Vagina (tissue), 2 donors: ENCODE measurements around the gene PCNX4. TPM values are rescaled to one million over a fixed set of nuclear protein-coding genes. Genes with fewer than 3 reads are reported as not detected.
"Not testable (repeated sequence)": the region's sequence is repeated elsewhere in the genome, so short reads cannot be mapped to it uniquely, and the experiment has no call there.

Experiments used
- DNase-seq, 2 donors: peaks; one replicate each; pipeline ENCODE4 v3.0.0-alpha.2; 2017; ENCODE audit errors: extremely low spot score in 2 of 2
- H3K27ac ChIP-seq: fragments of 200-600 bp; sonication (generic); one replicate; pipeline ENCODE4 v1.5.1; 2019
- H3K27me3 ChIP-seq: fragments of 200-600 bp; sonication (generic); one replicate; pipeline ENCODE4 v1.5.1; 2019
- H3K36me3 ChIP-seq, 2 donors: fragments of 200-600 bp; sonication (generic); one replicate each; pipeline ENCODE4 v1.5.1; 2017 to 2019
- H3K4me1 ChIP-seq: fragments of 200-600 bp; sonication (generic); one replicate; pipeline ENCODE4 v1.5.1; 2019
- H3K4me3 ChIP-seq, 2 donors: fragments of 200-600 bp; sonication (generic); 1 replicate in 1 of 2; 2 replicates in 1 of 2; pipeline ENCODE4 v1.5.1; 2016 to 2019
- H3K9me3 ChIP-seq: fragments of 200-600 bp; sonication (generic); one replicate; pipeline ENCODE4 v1.5.1; 2019
- CTCF ChIP-seq, 3 experiments: fragments of 450-650 bp in 2 of 3; fragments of 200-600 bp in 1 of 3; sonication (generic) in 1 of 3; IDR thresholded peaks; one replicate each; pipeline ENCODE4 v1.5.1; 2017 to 2019; ENCODE audit warnings: antibody characterized with exemption in 3 of 3, mild to moderate bottlenecking in 2 of 3, moderate library complexity in 2 of 3
- POLR2A ChIP-seq, 2 donors: fragments of 450-650 bp; IDR thresholded peaks; one replicate each; pipeline ENCODE4 v1.6.1; 2017; ENCODE audit warnings: antibody characterized with exemption in 2 of 2, mild to moderate bottlenecking in 2 of 2, moderate library complexity in 2 of 2
- POLR2AphosphoS5 ChIP-seq, 2 donors: sonication (generic); formaldehyde crosslinking; IDR thresholded peaks; one replicate each; pipeline ENCODE4 v1.9.0; 2017; ENCODE audit warnings: antibody characterized with exemption in 2 of 2, mild to moderate bottlenecking in 2 of 2, low read depth in 1 of 2; ENCODE audit not compliant: insufficient read depth in 1 of 2
- intact Hi-C: fragments of 100-400 bp; cut with DNase I; formaldehyde crosslinking; loops from one replicate; pipeline ENCODE4 v1.15.1; 2023
- total RNA-seq: library from RNA; depleted of rRNA; stranded (reverse); fragments of >200 nt; gene quantifications from one replicate; pipeline ENCODE4 v1.2.3, GENCODE V29; 2016

PCNX4 gene
- total RNA-seq, 1 donor from 2014 or later: 51.6 TPM

GRCh38 chr14:60093606-60094005 lies 1.9 kb downstream of the PCNX4 start:
- TF ChIP-seq CTCF (IDR thresholded peaks at IDR 0.05): no peak
- no peak for TF ChIP-seq POLR2A (IDR thresholded peaks at IDR 0.05)
- TF ChIP-seq POLR2AphosphoS5 (IDR thresholded peaks at IDR 0.05; ENCODE audit: insufficient read depth in 1 of 2, low read depth in 1 of 2): no peak
- Histone ChIP-seq H3K27ac (peak overlapping the region; percentile 84), H3K27me3 (no peaks in the 10 kb centered on the region), H3K9me3 (no peaks in the 10 kb centered on the region), H3K4me3 (peak overlapping the region; percentile 56 to 84), H3K4me1 (peaks cover 42% of the 10 kb centered on the region), H3K36me3 (no peaks in the 10 kb centered on the region)
- intact Hi-C loops: loop anchor here (2.0 kb wide), 1 partner anchor 71 kb away; the partner anchor contains the start of gene DHRS7
- DNase-seq: no peak

GRCh38 chr14:60094306-60094897 lies 2.7 kb downstream of the PCNX4 start:
- peak overlapping the region in 1 of 2 donors; percentile 11 for H3K4me3 ChIP-seq
- peaks cover 42% of the 10 kb centered on the region for H3K4me1 ChIP-seq
- H3K9me3 ChIP-seq: no peaks in the 10 kb centered on the region
- intact Hi-C loops: no loop called here
- TF ChIP-seq POLR2AphosphoS5 (IDR thresholded peaks at IDR 0.05; ENCODE audit: insufficient read depth in 1 of 2, low read depth in 1 of 2): no peak
- TF ChIP-seq POLR2A (IDR thresholded peaks at IDR 0.05): no peak
- TF ChIP-seq CTCF (IDR thresholded peaks at IDR 0.05): no peak
- no peak overlapping the region for H3K27ac ChIP-seq
- DNase-seq: no peak
- no peaks in the 10 kb centered on the region for H3K27me3 ChIP-seq
- no peaks in the 10 kb centered on the region for H3K36me3 ChIP-seq

- no peaks in the 10 kb centered on the region for H3K36me3 ChIP-seq
- intact Hi-C loops: no loop called here
- TF ChIP-seq POLR2A (IDR thresholded peaks at IDR 0.05): no peak
- TF ChIP-seq CTCF (IDR thresholded peaks at IDR 0.05): no peak
- no peak for TF ChIP-seq POLR2AphosphoS5 (IDR thresholded peaks at IDR 0.05; ENCODE audit: insufficient read depth in 1 of 2, low read depth in 1 of 2)
- DNase-seq: no peak
- no peak overlapping the region for H3K27ac ChIP-seq
- H3K4me1 ChIP-seq: peaks cover 42% of the 10 kb centered on the region
- no peaks in the 10 kb centered on the region for H3K9me3 ChIP-seq
- no peaks in the 10 kb centered on the region for H3K27me3 ChIP-seq
- H3K4me3 ChIP-seq: no peak overlapping the region
Observed at GRCh38 chr14:60095231-60095630, 3.5 kb downstream of the PCNX4 start.

- TF ChIP-seq POLR2AphosphoS5 (IDR thresholded peaks at IDR 0.05; ENCODE audit: insufficient read depth in 1 of 2, low read depth in 1 of 2): no peak
- TF ChIP-seq CTCF (IDR thresholded peaks at IDR 0.05): no peak
- no peak for TF ChIP-seq POLR2A (IDR thresholded peaks at IDR 0.05)
- no peaks in the 10 kb centered on the region for H3K9me3 ChIP-seq
- intact Hi-C loops: no loop called here
- H3K27ac ChIP-seq: no peak overlapping the region
- H3K4me3 ChIP-seq: no peak overlapping the region
- no peak for DNase-seq
- no peaks in the 10 kb centered on the region for H3K36me3 ChIP-seq
- H3K27me3 ChIP-seq: no peaks in the 10 kb centered on the region
- H3K4me1 ChIP-seq: peaks cover 42% of the 10 kb centered on the region
Observed at GRCh38 chr14:60095781-60096450, 4.2 kb downstream of the PCNX4 start.

- Histone ChIP-seq H3K36me3 (no peaks in the 10 kb centered on the region), H3K4me3 (no peak overlapping the region), H3K27ac (no peak overlapping the region), H3K9me3 (no peaks in the 10 kb centered on the region), H3K27me3 (no peaks in the 10 kb centered on the region), H3K4me1 (peaks cover 55% of the 10 kb centered on the region)
- DNase-seq: no peak
- intact Hi-C loops: no loop called here
- no peak for TF ChIP-seq POLR2AphosphoS5 (IDR thresholded peaks at IDR 0.05; ENCODE audit: insufficient read depth in 1 of 2, low read depth in 1 of 2)
- TF ChIP-seq CTCF (IDR thresholded peaks at IDR 0.05): no peak
- no peak for TF ChIP-seq POLR2A (IDR thresholded peaks at IDR 0.05)
Observed at GRCh38 chr14:60097974-60098373, 6.3 kb downstream of the PCNX4 start.

GRCh38 chr14:60099855-60100254 lies 8.1 kb downstream of the PCNX4 start:
- H3K36me3 ChIP-seq, DNase-seq, H3K27ac ChIP-seq, H3K4me3 ChIP-seq, H3K27me3 ChIP-seq, intact Hi-C loops, H3K9me3 ChIP-seq: not testable (repeated sequence)
- H3K4me1 ChIP-seq: peaks cover 40% of the 10 kb centered on the region
